GM19351 (cell line): ENCODE data around the gene CACNA2D3.

Experiments used
- ATAC-seq: cut with Tn5 transposase; IDR thresholded peaks from one replicate; pipeline ENCODE4 v1.9.1; 2021; ENCODE audit warnings: mild to moderate bottlenecking, moderate library complexity; ENCODE audit not compliant: unreplicated experiment

Gene CACNA2D3

GRCh38 chr3:54517424-54517823, 395.1 kb downstream of the CACNA2D3 start:
- no peak for ATAC-seq

- no peak for ATAC-seq
These were observed 395.8 kb downstream of the CACNA2D3 start for GRCh38 chr3:54518011-54518675.

GRCh38 chr3:54519493-54519892, 397.1 kb downstream of the CACNA2D3 start:
- no peak for ATAC-seq

GRCh38 chr3:54520060-54520459, 397.7 kb downstream of the CACNA2D3 start:
- ATAC-seq: no peak

- ATAC-seq: no peak
These were observed 405.2 kb downstream of the CACNA2D3 start for GRCh38 chr3:54527521-54527920.

- no peak for ATAC-seq
These were observed 405.6 kb downstream of the CACNA2D3 start for GRCh38 chr3:54527953-54528352.

GRCh38 chr3:54528668-54529067, 406.3 kb downstream of the CACNA2D3 start:
- ATAC-seq: no peak

GRCh38 chr3:54530091-54530490, 407.7 kb downstream of the CACNA2D3 start:
- no peak for ATAC-seq

GRCh38 chr3:54530944-54531343, 408.6 kb downstream of the CACNA2D3 start:
- ATAC-seq: no peak

GRCh38 chr3:54531741-54532140, 409.4 kb downstream of the CACNA2D3 start:
- no peak for ATAC-seq

- no peak for ATAC-seq
These were observed 411.5 kb downstream of the CACNA2D3 start for GRCh38 chr3:54533856-54534255.

- ATAC-seq: no peak
These were observed 413.3 kb downstream of the CACNA2D3 start for GRCh38 chr3:54535619-54536018.

- ATAC-seq: no peak
These were observed 414.1 kb downstream of the CACNA2D3 start for GRCh38 chr3:54536450-54536849.

GRCh38 chr3:54537506-54537905, 415.2 kb downstream of the CACNA2D3 start:
- ATAC-seq: no peak

- ATAC-seq: no peak
These were observed 416.0 kb downstream of the CACNA2D3 start for GRCh38 chr3:54538346-54538745.

GRCh38 chr3:54541369-54541768, 419.0 kb downstream of the CACNA2D3 start:
- ATAC-seq: no peak

GRCh38 chr3:54543446-54543845, 421.1 kb downstream of the CACNA2D3 start:
- no peak for ATAC-seq

GRCh38 chr3:54547051-54547450, 424.7 kb downstream of the CACNA2D3 start:
- ATAC-seq: no peak

- ATAC-seq: no peak
These were observed 425.5 kb downstream of the CACNA2D3 start for GRCh38 chr3:54547846-54548245.

GRCh38 chr3:54549607-54550220, 427.4 kb downstream of the CACNA2D3 start:
- no peak for ATAC-seq

- ATAC-seq: no peak
These were observed 428.0 kb downstream of the CACNA2D3 start for GRCh38 chr3:54550221-54550977.

GRCh38 chr3:54556630-54557029, 434.3 kb downstream of the CACNA2D3 start:
- no peak for ATAC-seq
